Fibroblast of upper back skin (primary cell): ENCODE results near the gene DYDC2.
"Not testable (repeated sequence)": the region's sequence is repeated elsewhere in the genome, so short reads cannot be mapped to it uniquely, and the experiment has no call there.

Experiments used
- DNase-seq: peaks from one replicate; pipeline ENCODE4 v3.0.0-alpha.2; 2013

The DYDC2 gene

GRCh38 chr10:80414142-80414895 lies 57.7 kb downstream of the DYDC2 start:
- no peak for DNase-seq

- no peak for DNase-seq
These were observed 59.3 kb downstream of the DYDC2 start for GRCh38 chr10:80415734-80416478.

- DNase-seq, result peak; percentile 62
These were observed 60.0 kb downstream of the DYDC2 start for GRCh38 chr10:80416479-80417098.

GRCh38 chr10:80417256-80417655 lies 60.7 kb downstream of the DYDC2 start:
- not testable (repeated sequence) for DNase-seq
